ENCODE data around the gene MME.

Gene MME

DNA sequence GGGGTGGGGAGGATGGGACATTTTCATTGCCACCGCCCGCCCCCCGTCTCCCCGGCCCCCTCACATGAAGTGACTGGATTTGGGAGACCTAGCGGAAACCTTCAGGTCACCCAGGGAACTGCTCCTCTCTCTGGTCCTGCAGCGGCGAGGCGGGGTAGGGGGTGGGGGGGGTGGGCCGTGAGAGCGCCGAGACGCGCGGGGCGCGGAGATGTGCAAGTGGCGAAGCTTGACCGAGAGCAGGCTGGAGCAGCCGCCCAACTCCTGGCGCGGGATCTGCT, 712 bp upstream of the MME start:
- TF ChIP-seq, protein P1, sequence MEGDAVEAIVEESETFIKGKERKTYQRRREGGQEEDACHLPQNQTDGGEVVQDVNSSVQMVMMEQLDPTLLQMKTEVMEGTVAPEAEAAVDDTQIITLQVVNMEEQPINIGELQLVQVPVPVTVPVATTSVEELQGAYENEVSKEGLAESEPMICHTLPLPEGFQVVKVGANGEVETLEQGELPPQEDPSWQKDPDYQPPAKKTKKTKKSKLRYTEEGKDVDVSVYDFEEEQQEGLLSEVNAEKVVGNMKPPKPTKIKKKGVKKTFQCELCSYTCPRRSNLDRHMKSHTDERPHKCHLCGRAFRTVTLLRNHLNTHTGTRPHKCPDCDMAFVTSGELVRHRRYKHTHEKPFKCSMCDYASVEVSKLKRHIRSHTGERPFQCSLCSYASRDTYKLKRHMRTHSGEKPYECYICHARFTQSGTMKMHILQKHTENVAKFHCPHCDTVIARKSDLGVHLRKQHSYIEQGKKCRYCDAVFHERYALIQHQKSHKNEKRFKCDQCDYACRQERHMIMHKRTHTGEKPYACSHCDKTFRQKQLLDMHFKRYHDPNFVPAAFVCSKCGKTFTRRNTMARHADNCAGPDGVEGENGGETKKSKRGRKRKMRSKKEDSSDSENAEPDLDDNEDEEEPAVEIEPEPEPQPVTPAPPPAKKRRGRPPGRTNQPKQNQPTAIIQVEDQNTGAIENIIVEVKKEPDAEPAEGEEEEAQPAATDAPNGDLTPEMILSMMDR (IDR thresholded peaks at IDR 0.05; ENCODE audit: low read length, missing control alignments) = no peak
- DNase-seq (ENCODE audit: low read depth) = peak; percentile 70
- H3K4me3 ChIP-seq (replicated peaks; ENCODE audit: low read depth, low read length) = peak overlapping the region; percentile 75

- TF ChIP-seq, protein P1 (IDR thresholded peaks at IDR 0.05; ENCODE audit: low read length, missing control alignments) = no peak
- DNase-seq (ENCODE audit: low read depth) = peak; percentile 45
- peak overlapping the region; percentile 75 for H3K4me3 ChIP-seq (replicated peaks; ENCODE audit: low read depth, low read length)
Observed at GRCh38 chr3:155080692-155081091, 573 bp downstream of the MME start.

DNA sequence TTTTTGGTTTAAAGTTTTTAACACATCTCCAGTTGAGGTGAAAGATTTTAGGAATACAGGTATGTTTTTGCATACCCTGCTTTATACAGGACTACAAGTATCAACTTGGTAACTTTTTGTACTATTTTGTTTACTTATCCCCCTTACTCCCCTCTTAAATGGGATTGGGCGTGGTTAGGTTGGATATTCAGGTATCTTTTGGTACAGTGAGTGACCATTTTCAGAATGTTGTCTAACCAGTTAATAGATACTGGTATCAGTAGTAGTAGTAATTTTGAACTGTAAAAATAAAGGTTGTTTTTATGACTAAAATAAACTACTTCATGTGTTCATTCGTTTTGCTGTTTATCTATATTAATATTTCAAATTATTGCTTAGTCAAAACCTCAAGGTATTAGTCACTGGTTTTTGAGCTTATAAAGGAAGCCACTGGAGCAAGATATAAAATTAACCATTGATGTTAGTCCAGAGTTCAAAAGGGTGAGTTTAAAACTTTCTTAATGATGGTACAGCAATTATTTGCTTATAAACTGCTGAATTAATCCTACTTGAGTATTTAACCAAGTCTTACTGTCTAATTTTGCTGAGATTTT, 3.3 kb downstream of the MME start:
- peak overlapping the region; percentile 10 for H3K4me3 ChIP-seq (replicated peaks; ENCODE audit: low read depth, low read length)
- DNase-seq (ENCODE audit: low read depth) = no peak

DNA sequence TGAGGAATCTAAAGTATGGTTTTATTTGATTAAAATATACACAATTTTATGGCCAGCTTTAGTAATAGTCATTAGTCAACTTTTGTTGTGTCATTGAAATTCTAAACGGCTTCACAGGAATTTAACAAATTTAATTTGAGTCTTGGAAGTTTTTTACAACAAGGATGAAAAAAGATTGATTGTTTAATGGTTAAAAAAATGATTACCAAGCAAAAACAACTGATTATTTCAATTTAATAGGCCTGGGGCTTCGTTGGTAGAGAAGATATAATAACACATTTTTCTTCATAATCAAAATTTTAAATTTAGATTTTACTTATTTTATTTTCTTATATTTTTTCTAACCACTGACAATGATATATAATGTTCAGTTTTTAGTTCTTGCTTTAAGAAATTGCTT, 4.4 kb downstream of the MME start:
- H3K4me3 ChIP-seq (replicated peaks; ENCODE audit: low read depth, low read length) = no peak overlapping the region
- no peak for DNase-seq (ENCODE audit: low read depth)
- TF ChIP-seq, protein P1 (IDR thresholded peaks at IDR 0.05; ENCODE audit: low read length, missing control alignments) = no peak

More for the DNA sequence above, 3.3 kb downstream of the MME start:
- TF ChIP-seq, protein P1 (IDR thresholded peaks at IDR 0.05; ENCODE audit: low read length, missing control alignments) = no peak

- DNase-seq (ENCODE audit: low read depth) = peak; percentile 41
- TF ChIP-seq, protein P1 (IDR thresholded peaks at IDR 0.05; ENCODE audit: low read length, missing control alignments) = no peak
- no peak overlapping the region for H3K4me3 ChIP-seq (replicated peaks; ENCODE audit: low read depth, low read length)
Observed at GRCh38 chr3:155086051-155086450, 5.9 kb downstream of the MME start.

DNA sequence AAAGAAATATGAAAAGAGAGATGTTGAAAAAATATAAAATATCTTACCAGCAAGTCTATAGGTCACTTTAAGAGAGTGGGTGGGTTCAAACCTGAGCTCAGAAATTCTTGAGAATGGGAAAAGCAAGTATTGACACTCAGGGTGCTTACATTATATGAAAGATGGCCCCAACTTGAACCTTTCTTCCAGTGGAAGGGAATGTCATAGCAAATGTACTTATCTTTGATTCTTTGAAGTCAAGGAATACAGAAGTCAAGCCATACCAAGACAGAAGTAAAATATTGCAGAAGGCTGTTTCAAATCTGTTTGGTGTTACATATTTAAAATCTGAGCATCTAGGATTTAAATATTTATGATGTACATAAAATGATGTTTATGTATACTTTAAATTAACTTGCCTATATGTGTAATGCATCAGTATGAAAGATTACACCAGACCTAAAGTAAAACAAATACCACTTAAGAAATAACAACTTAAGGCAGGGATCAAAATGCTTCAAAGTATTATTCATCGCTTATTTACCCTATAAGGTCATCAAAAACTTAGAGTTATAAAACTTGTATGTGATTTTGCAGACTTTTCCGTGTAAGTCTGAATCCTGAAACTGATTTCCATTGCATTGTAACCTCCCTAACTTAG, 8.7 kb downstream of the MME start:
- TF ChIP-seq, protein P1 (IDR thresholded peaks at IDR 0.05; ENCODE audit: low read length, missing control alignments) = no peak
- no peak overlapping the region for H3K4me3 ChIP-seq (replicated peaks; ENCODE audit: low read depth, low read length)
- DNase-seq (ENCODE audit: low read depth) = no peak

- TF ChIP-seq, protein P1 (IDR thresholded peaks at IDR 0.05; ENCODE audit: low read length, missing control alignments) = no peak
- H3K4me3 ChIP-seq (replicated peaks; ENCODE audit: low read depth, low read length) = no peak overlapping the region
- no peak for DNase-seq (ENCODE audit: low read depth)
Observed at GRCh38 chr3:155089495-155089894, 9.4 kb downstream of the MME start.
